Heart left ventricle (tissue), 16 donors: ENCODE results near the gene PARD3B. TPM values are rescaled to one million over a fixed set of nuclear protein-coding genes. Genes with fewer than 3 reads are reported as not detected.

Source experiments
- ATAC-seq, 4 donors: fragments of 200-7000 bp; cut with Tn5 transposase; one replicate each; pipeline ENCODE4 v1.9.1; 2020 to 2022; ENCODE audit warnings: moderate library complexity in 4 of 4, mild to moderate bottlenecking in 3 of 4, moderate number of reproducible peaks in 1 of 4
- DNase-seq, 5 donors: peaks; one replicate each; pipeline ENCODE4 v3.0.0-alpha.2; 2020
- H3K27ac ChIP-seq, 12 donors: fragments of 200-600 bp; sonication (generic) in 4 of 12; one replicate each; pipeline versions ENCODE4 v1.5.0 to v1.8.0; 2016 to 2022; ENCODE audit warnings: mild to moderate bottlenecking in 2 of 12
- H3K27me3 ChIP-seq, 9 donors: fragments of 200-600 bp; sonication (generic) in 2 of 9; one replicate each; pipeline versions ENCODE4 v1.5.1 to v1.8.0; 2016 to 2022; ENCODE audit warnings: mild to moderate bottlenecking in 3 of 9
- H3K36me3 ChIP-seq, 9 donors: fragments of 200-600 bp; sonication (generic) in 2 of 9; one replicate each; pipeline versions ENCODE4 v1.5.0 to v1.8.0; 2018 to 2022; ENCODE audit warnings: mild to moderate bottlenecking in 2 of 9
- H3K4me1 ChIP-seq, 12 donors: fragments of 200-600 bp; sonication (generic) in 4 of 12; one replicate each; pipeline versions ENCODE4 v1.5.0 to v1.8.0; 2016 to 2022; ENCODE audit warnings: mild to moderate bottlenecking in 3 of 12
- H3K4me3 ChIP-seq, 12 donors: fragments of 200-600 bp; sonication (generic) in 4 of 12; one replicate each; pipeline versions ENCODE4 v1.5.0 to v1.8.0; 2017 to 2022; ENCODE audit warnings: mild to moderate bottlenecking in 9 of 12, moderate library complexity in 4 of 12
- H3K9me3 ChIP-seq, 12 donors: fragments of 200-600 bp; sonication (generic) in 4 of 12; one replicate each; pipeline versions ENCODE4 v1.5.0 to v1.8.0; 2016 to 2022; ENCODE audit warnings: mild to moderate bottlenecking in 1 of 12
- CTCF ChIP-seq, 12 donors: fragments of 200-600 bp; sonication (generic) in 4 of 12; IDR thresholded peaks; one replicate each; pipeline versions ENCODE4 v1.5.0 to v1.8.0; 2018 to 2022; ENCODE audit warnings: antibody characterized with exemption in 12 of 12, mild to moderate bottlenecking in 5 of 12
- POLR2A ChIP-seq, 2 donors: fragments of 450-650 bp; IDR thresholded peaks; one replicate each; pipeline ENCODE4 v1.6.1; 2017; ENCODE audit warnings: antibody characterized with exemption in 2 of 2, mild to moderate bottlenecking in 2 of 2, moderate library complexity in 2 of 2
- WGBS, 4 donors: extraction: QIAGEN DNeasy Blood & Tissue Kit in 2 of 4; methylation state at CpG; one replicate each; pipeline versions ENCODE4 v1.1.5 to v1.1.7; 2013 to 2018; 5-methylcytosine and 5-hydroxymethylcytosine counted together
- intact Hi-C, 10 donors: fragments of 100-400 bp; cut with DNase I; formaldehyde crosslinking; loops; one replicate each; pipeline versions ENCODE4 v1.11.1 to v1.14.2; 2022
- polyA plus RNA-seq, 2 donors: library from polyadenylated mRNA; stranded (reverse); fragments of 200-250 nt; gene quantifications; one replicate each; pipeline ENCODE4 v1.2.3, GENCODE V29; 2013
- total RNA-seq, 9 donors: library from RNA; depleted of rRNA in 2 of 9; stranded (reverse); fragments of >200 nt in 2 of 9; fragmentation: NEBNext Ultra II Directional in 3 of 9; extraction: Animal tissue kit (Norgen Biotek cat#: 25700) in 3 of 9; gene quantifications; one replicate each; pipeline versions ENCODE4 v1.1.0 to v1.2.4, GENCODE V29; 2016 to 2023
- donor health status: ischemic (EF 13 %, LVEDD 7.1; RV severe dilation, severe dysfunction).
- donor health status: healthy with polysubstance abuse.
- donor health status: DM: no; HTN: yes; CAD: no.
- donor health status: DM: no; HTN: no; CAD: no.
- donor health status: ischemic (EF 25% LVEDD 6.9; RV normal size, moderate dysfunction).
- donor health status: ischemic (EF 25% LVEDD 5.7; RV mildly dilated, moderate dysfunction).
- donor health status: healthy.
- donor health status: DM: yes; HTN: yes; CAD: no.
- donor health status: ischemic (EF 35%, LVEDD 5.7; RV mildly dilated, moderate dysfunction).
- donor health status: nonischemic (EF 11% LVEDD 7.7; RV severe dilation, severe dysfunction).
- donor health status: DM: yes; HTN: yes; CAD: no.
- donor health status: PGD.
- donor health status: ischemic (EF 29% LVEDD 5.4; RV normal size, mild dysfunction).
- donor health status: nonischemic (EF 23%, LVEDD 6.1; RV moderate dilation, normal function).

The PARD3B gene
- total and polyA plus RNA-seq, 11 donors: 0.71 to 15.1 (median 6.2) TPM

GRCh38 chr2:204808494-204808893 is 263.2 kb downstream of the PARD3B start:
- Histone ChIP-seq H3K36me3 (no peaks in the 10 kb centered on the region), H3K9me3 (peaks cover 0 to 66% (median 17%) of the 10 kb centered on the region in 12 donors), H3K4me3 (no peak overlapping the region), H3K27ac (no peak overlapping the region), H3K27me3 (no peaks in the 10 kb centered on the region), H3K4me1 (no peaks in the 10 kb centered on the region)
- DNase-seq (no peak), ATAC-seq (no peak)
- intact Hi-C loops: no loop called here
- no peak for TF ChIP-seq POLR2A (IDR thresholded peaks at IDR 0.05)
- TF ChIP-seq CTCF (IDR thresholded peaks at IDR 0.05): no peak

DNA sequence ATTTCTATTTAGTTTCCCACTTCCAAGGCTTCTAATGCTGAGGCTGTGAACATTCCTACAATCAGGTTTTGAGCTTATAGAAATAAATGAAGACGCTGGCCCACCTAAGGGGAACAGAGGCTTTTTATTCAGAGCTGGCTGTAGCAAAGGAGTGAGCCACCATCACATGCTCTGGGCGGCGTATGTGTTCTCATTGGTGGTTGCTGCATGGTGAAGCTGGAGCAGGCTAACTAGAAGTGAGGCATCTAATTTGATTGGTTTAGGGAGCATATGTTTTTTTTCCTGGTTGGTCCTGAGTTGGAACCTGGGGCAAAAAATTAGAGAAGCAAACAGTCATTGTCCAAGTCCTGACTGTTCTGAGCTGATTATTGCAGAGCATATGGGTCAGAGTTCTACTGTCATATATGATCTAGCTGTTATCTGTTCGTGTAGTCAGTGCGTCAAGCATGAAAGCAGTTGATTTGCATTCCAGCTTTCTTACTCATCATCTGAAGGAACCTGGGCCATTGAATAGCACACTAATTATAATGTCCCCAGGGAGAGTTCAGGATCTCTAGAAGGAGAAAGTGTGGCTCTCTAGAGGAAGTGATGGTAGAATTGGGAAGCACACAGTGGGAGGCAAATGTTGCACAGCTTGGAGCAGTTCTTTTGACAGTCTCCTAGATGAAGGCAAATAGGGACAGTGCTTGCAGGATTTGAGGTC is 279.6 kb downstream of the PARD3B start:
- H3K9me3 ChIP-seq: peaks cover 0 to 8% (median 0%) of the 10 kb centered on the region in 12 donors
- ATAC-seq: no peak
- 73 to 86% (median 80%) methylated on average over 5 of the region's 5 CpGs for WGBS, 4 donors
- H3K4me3 ChIP-seq: no peak overlapping the region
- H3K27ac ChIP-seq: no peak overlapping the region
- DNase-seq: no peak
- TF ChIP-seq POLR2A (IDR thresholded peaks at IDR 0.05): no peak
- no peaks in the 10 kb centered on the region for H3K36me3 ChIP-seq
- peaks cover 0 to 8% (median 0%) of the 10 kb centered on the region in 12 donors for H3K4me1 ChIP-seq
- intact Hi-C loops: no loop called here
- no peaks in the 10 kb centered on the region for H3K27me3 ChIP-seq

- no peak overlapping the region for H3K4me3 ChIP-seq
- H3K9me3 ChIP-seq: peaks cover 0 to 5% (median 0%) of the 10 kb centered on the region in 12 donors
- intact Hi-C loops: no loop called here
- no peak overlapping the region for H3K27ac ChIP-seq
- TF ChIP-seq CTCF (IDR thresholded peaks at IDR 0.05) (no peak), POLR2A (IDR thresholded peaks at IDR 0.05) (no peak)
- no peaks in the 10 kb centered on the region for H3K27me3 ChIP-seq
- no peak for ATAC-seq
- no peak for DNase-seq
- H3K4me1 ChIP-seq: peaks cover 0 to 8% (median 0%) of the 10 kb centered on the region in 12 donors
- H3K36me3 ChIP-seq: no peaks in the 10 kb centered on the region
- WGBS, 4 donors: 92 to 94% (median 94%) methylated on average over 5 of the region's 5 CpGs
Observed at GRCh38 chr2:204825681-204826080, 280.4 kb downstream of the PARD3B start.

- TF ChIP-seq CTCF (IDR thresholded peaks at IDR 0.05) (no peak), POLR2A (IDR thresholded peaks at IDR 0.05) (no peak)
- Histone ChIP-seq H3K27me3 (no peaks in the 10 kb centered on the region), H3K9me3 (no peaks in the 10 kb centered on the region), H3K36me3 (no peaks in the 10 kb centered on the region), H3K27ac (no peak overlapping the region), H3K4me1 (peaks cover 0 to 8% (median 0%) of the 10 kb centered on the region in 12 donors), H3K4me3 (no peak overlapping the region)
- intact Hi-C loops: no loop called here
- 83 to 87% (median 85%) methylated on average over 9 of the region's 9 CpGs for WGBS, 4 donors
- DNase-seq: no peak
- no peak for ATAC-seq
Observed at GRCh38 chr2:204827701-204828590, 282.7 kb downstream of the PARD3B start.
